Measurements from ENCODE around the gene FAM3D.

FAM3D gene

DNA sequence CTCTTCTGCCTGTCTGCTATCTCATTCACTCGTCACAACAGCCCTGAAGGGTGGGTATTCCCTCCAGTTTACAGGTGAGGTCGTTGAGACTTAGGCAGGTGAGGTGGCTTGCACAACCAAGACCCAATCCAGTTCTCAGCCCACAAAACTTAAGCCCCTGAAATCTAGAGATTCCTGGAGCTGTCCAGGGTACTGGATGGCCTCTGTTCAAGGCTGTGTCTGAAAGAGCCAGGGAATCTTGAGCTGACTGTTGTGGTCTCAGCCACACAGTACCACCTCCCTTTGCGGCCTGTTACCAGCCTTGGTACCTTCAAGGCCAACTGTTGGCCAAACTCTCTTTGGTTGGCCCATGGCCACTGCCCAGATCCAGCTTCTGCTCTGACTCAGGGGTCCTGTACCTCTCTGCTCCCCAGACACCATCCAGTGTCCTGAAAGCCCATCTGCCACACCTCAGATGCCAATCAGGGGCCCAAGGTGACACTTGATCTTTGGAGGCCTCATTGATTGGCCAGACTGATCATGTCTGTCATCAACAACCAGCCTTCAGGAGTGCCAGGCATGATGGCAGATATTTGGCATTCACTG is 78.5 kb downstream of the FAM3D start:
- no peak for DNase-seq

DNA sequence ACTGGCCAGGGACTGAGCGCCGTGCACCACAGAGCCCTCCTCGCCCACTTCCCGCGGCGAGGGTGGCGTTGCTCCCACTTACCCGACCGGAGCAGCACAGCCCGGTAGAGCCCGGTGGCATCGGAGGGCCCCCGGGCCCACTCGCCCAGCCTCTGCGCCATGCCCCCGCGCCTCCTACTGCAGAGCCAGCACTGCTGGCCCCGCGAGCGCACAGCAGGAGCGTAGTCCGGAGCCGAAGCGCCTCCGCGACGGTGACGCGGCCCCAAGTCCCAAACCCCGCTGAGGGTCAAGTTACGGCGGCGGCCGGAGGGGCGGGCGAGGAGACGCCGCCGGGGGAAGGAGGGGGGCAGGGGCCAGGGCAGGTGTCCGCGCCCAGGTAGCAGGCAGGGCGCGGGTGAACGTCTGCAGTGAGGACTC is 79.8 kb downstream of the FAM3D start:
- no peak for DNase-seq

DNA sequence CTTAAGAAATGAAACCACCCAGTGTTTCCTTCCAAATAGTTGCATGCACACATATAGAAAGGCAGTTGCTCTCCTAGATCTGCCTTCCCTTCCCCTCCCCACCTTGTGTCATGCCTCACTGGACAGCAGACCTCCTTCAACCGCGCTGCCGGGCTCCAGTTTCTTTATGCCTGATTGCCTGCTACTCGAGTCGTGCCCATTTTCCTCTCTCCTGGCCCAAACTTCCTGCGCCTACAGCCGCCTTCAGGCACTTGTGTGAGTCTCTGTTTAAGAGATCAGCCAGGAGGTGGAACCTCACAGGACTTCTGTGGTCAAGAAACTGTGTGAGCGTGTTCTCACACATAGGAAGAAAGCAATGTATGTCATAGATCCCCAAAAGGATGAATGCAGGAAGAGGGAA is 80.6 kb downstream of the FAM3D start:
- no peak for DNase-seq

DNA sequence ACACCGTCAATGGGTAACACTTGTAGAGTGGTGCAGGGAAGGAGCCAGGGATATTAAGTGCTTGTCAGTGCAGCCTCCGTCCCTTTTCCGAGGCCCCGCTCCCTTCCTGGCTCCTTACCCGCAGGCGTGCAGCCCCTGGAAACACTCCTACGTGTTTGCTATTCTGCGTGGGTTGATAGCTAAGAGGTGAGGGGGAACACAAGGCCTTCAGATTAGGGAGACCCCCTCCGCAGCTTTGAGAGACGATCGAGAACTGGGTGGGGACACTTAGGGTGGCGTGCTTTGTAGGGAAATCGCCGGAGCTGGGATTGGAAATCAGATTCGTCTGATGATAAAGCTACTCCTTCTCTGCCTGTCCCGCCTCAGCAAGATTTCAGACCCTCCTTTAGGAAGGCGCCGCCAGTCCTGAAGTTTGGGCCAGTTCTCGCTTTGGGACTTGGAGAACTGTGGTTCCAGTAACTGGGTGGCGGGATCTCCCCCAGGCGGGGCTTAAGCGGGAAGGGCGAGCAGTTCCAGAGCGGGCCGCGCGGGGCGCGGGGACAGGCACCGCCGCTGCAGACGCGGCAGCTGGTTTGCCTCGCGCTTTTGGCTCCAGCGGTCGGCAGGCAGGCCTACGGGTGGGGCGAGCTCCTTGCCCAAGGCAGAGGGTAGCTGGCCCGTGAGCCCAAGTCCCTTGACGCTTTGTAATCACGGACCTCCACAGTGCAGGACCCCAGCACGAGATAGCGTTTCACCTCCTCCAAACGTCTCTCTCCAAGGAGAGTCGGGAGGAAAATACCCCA is 81.4 kb downstream of the FAM3D start:
- DNase-seq: peak; percentile 52

DNA sequence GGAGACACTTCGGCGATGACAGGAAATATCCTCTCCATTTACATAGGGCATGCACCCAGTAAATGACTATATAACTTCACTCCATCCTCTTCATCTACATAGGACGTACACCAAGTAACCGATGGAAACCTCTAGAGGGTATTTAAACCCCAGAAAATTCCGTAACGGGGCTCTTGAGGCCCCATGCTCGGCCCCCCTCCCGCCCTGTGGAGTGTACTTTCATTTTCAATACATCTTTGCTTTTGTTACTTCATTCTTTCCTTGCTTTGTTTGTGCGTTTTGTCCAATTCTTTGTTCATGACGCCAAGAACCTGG is 81.9 kb downstream of the FAM3D start:
- DNase-seq: no peak

Measured in CD4-positive, alpha-beta T cell treated with Interleukin-15 for 1 hour (primary cell).